Fibroblast of peridontal ligament (primary cell): ENCODE results near the gene JARID2.

Experiments
- DNase-seq: peaks from one replicate; pipeline ENCODE4 v3.0.0-alpha.2; 2010; ENCODE audit errors: extremely low read depth

Gene JARID2

GRCh38 chr6:15439410-15440025 lies 193.6 kb downstream of the JARID2 start:
- no peak for DNase-seq

- no peak for DNase-seq
These were observed 194.2 kb downstream of the JARID2 start for GRCh38 chr6:15440040-15440439.

GRCh38 chr6:15441215-15441868 lies 195.5 kb downstream of the JARID2 start:
- peak; percentile 89 for DNase-seq

- DNase-seq: no peak
These were observed 196.1 kb downstream of the JARID2 start for GRCh38 chr6:15441981-15442380.

GRCh38 chr6:15442467-15442866 lies 196.6 kb downstream of the JARID2 start:
- DNase-seq: no peak

- peak; percentile 90 for DNase-seq
These were observed 197.4 kb downstream of the JARID2 start for GRCh38 chr6:15443119-15443830.

GRCh38 chr6:15444081-15444731 lies 198.3 kb downstream of the JARID2 start:
- DNase-seq: peak; percentile 65

GRCh38 chr6:15444881-15445280 lies 199.0 kb downstream of the JARID2 start:
- no peak for DNase-seq

- no peak for DNase-seq
These were observed 201.8 kb downstream of the JARID2 start for GRCh38 chr6:15447546-15448267.

- no peak for DNase-seq
These were observed 203.1 kb downstream of the JARID2 start for GRCh38 chr6:15449011-15449410.

- DNase-seq: no peak
These were observed 205.9 kb downstream of the JARID2 start for GRCh38 chr6:15451738-15452137.

- no peak for DNase-seq
These were observed 206.5 kb downstream of the JARID2 start for GRCh38 chr6:15452182-15452941.

- DNase-seq: no peak
These were observed 207.3 kb downstream of the JARID2 start for GRCh38 chr6:15453186-15453585.

GRCh38 chr6:15453622-15454021 lies 207.8 kb downstream of the JARID2 start:
- no peak for DNase-seq

- no peak for DNase-seq
These were observed 210.6 kb downstream of the JARID2 start for GRCh38 chr6:15456422-15456821.

GRCh38 chr6:15457121-15457650 lies 211.3 kb downstream of the JARID2 start:
- DNase-seq: no peak

- no peak for DNase-seq
These were observed 212.2 kb downstream of the JARID2 start for GRCh38 chr6:15458021-15458459.

GRCh38 chr6:15460110-15460727 lies 214.3 kb downstream of the JARID2 start:
- DNase-seq: no peak

GRCh38 chr6:15461127-15461944 lies 215.5 kb downstream of the JARID2 start:
- DNase-seq: no peak
